H1 (cell line): ENCODE results near the gene UFC1. TPM values are rescaled to one million over a fixed set of nuclear protein-coding genes. Genes with fewer than 3 reads are reported as not detected.

Experiments
- CTCF ChIA-PET: fragments of 300-600 bp; sonication (Branson Sonifier 250); formaldehyde crosslinking; loops from one replicate; lab custom pipeline; 2021; ENCODE audit not compliant: partially characterized antibody; lab: Charles Lee
- POLR2A ChIA-PET: fragments of 300-600 bp; sonication (Branson Sonifier 250); formaldehyde crosslinking; loops from one replicate; lab custom pipeline; 2021; ENCODE audit warnings: inconsistent platforms; ENCODE audit not compliant: partially characterized antibody; lab: Charles Lee
- DNase-seq, 2 experiments: peaks; one replicate each; pipeline versions ENCODE4 v3.0.0 to v3.0.0-alpha.2; 2010 to 2022; ENCODE audit warnings: low spot score in 2 of 2, low read depth in 1 of 2, mixed read lengths in 1 of 2
- FAIRE-seq: peaks from 2 replicates; lab custom pipeline; 2011; peaks lifted over from hg19 to GRCh38; lab: Jason Lieb, UNC
- H2AFZ ChIP-seq: 2 replicates; pipeline ENCODE4 v1.8.1; 2012; ENCODE audit warnings: low read length, inconsistent platforms
- H2AK5ac ChIP-seq: 2 replicates; pipeline ENCODE4 v1.6.1; 2013; ENCODE audit warnings: low read depth, low read length
- H2BK120ac ChIP-seq: replicated peaks from 2 replicates; pipeline ENCODE3; 2013; ENCODE audit warnings: low read depth, low read length, inconsistent platforms
- H2BK12ac ChIP-seq: 2 replicates; pipeline ENCODE4 v1.6.1; 2013; ENCODE audit warnings: low read depth, low read length
- H2BK15ac ChIP-seq: 2 replicates; pipeline ENCODE4 v1.6.1; 2013; ENCODE audit warnings: low read length
- H2BK20ac ChIP-seq: 2 replicates; pipeline ENCODE4 v1.6.1; 2013; ENCODE audit warnings: low read length
- H2BK5ac ChIP-seq: 2 replicates; pipeline ENCODE4 v1.6.1; 2013; ENCODE audit warnings: low read depth, low read length
- H3K14ac ChIP-seq: 2 replicates; pipeline ENCODE4 v1.6.1; 2013; ENCODE audit warnings: inconsistent platforms; ENCODE audit not compliant: insufficient read length
- H3K18ac ChIP-seq: 2 replicates; pipeline ENCODE4 v1.6.1; 2013; ENCODE audit warnings: low read length; ENCODE audit errors: extremely low read depth
- H3K23ac ChIP-seq: 2 replicates; pipeline ENCODE4 v1.6.1; 2013; ENCODE audit warnings: inconsistent platforms; ENCODE audit not compliant: insufficient read length
- H3K23me2 ChIP-seq: 2 replicates; pipeline ENCODE4 v1.6.1; 2013; ENCODE audit warnings: low read depth, low read length
- H3K27ac ChIP-seq: 2 replicates; pipeline ENCODE4 v1.6.1; 2011; ENCODE audit warnings: low read depth, low read length, inconsistent platforms
- H3K27me3 ChIP-seq, 4 experiments: replicated peaks in 1 of 4; 1 replicate in 1 of 4; 2 replicates in 3 of 4; pipeline versions ENCODE4 v1.6.1 to v1.8.1; 2011 to 2013; ENCODE audit warnings: low read length in 3 of 4, mild to moderate bottlenecking in 3 of 4, inconsistent platforms in 2 of 4, mixed read lengths in 2 of 4, moderate library complexity in 1 of 4; ENCODE audit not compliant: control insufficient read depth in 3 of 4, insufficient read depth in 3 of 4; ENCODE audit errors: extremely low read depth in 1 of 4
- H3K36me3 ChIP-seq, 4 experiments: 2 replicates each; pipeline versions ENCODE4 v1.6.1 to v1.8.1; 2011 to 2013; ENCODE audit warnings: mild to moderate bottlenecking in 4 of 4, low read length in 3 of 4, moderate library complexity in 2 of 4, control low read depth in 1 of 4, inconsistent platforms in 1 of 4; ENCODE audit not compliant: insufficient read depth in 4 of 4, control insufficient read depth in 2 of 4
- H3K4ac ChIP-seq: replicated peaks from 2 replicates; pipeline ENCODE3; 2013; ENCODE audit warnings: low read length, low read depth, mixed read lengths, inconsistent platforms; ENCODE audit not compliant: insufficient read length
- H3K4me1 ChIP-seq, 4 experiments: replicated peaks in 1 of 4; 1 replicate in 1 of 4; 2 replicates in 3 of 4; pipeline versions ENCODE4 v1.6.1 to v1.8.1; 2011 to 2013; ENCODE audit warnings: low read length in 3 of 4, inconsistent platforms in 2 of 4, mixed read lengths in 1 of 4; ENCODE audit not compliant: insufficient read depth in 4 of 4, control insufficient read depth in 3 of 4
- H3K4me2 ChIP-seq, 2 experiments: 2 replicates each; pipeline versions ENCODE4 v1.6.1 to v1.8.1; 2011 to 2013; ENCODE audit warnings: low read depth in 2 of 2, low read length in 2 of 2, control low read depth in 1 of 2, inconsistent platforms in 1 of 2, mild to moderate bottlenecking in 1 of 2; ENCODE audit not compliant: insufficient read depth in 1 of 2
- H3K4me3 ChIP-seq, 4 experiments: fragments of 200-600, 300-600 bp in 1 of 4; sonication (generic), shearing (Covaris generic), sonication (Bioruptor Twin) in 1 of 4; 2 replicates each; pipeline versions ENCODE4 v1.5.1 to v1.8.1; 2011 to 2016; ENCODE audit warnings: low read length in 4 of 4, low read depth in 3 of 4, control low read depth in 2 of 4, inconsistent platforms in 2 of 4, mild to moderate bottlenecking in 2 of 4, mixed read lengths in 1 of 4, moderate library complexity in 1 of 4; ENCODE audit not compliant: insufficient read depth in 2 of 4; ENCODE audit errors: extremely low read depth in 1 of 4
- H3K56ac ChIP-seq: replicated peaks from 2 replicates; pipeline ENCODE3; 2013; ENCODE audit warnings: low read depth, mild to moderate bottlenecking, mixed read lengths, low read length, inconsistent platforms; ENCODE audit not compliant: insufficient read length
- H3K79me1 ChIP-seq: 2 replicates; pipeline ENCODE4 v1.6.1; 2013; ENCODE audit warnings: low read depth, low read length, control low read depth
- H3K79me2 ChIP-seq, 2 experiments: 2 replicates each; pipeline versions ENCODE4 v1.6.1 to v1.8.1; 2012 to 2013; ENCODE audit warnings: low read length in 2 of 2, mild to moderate bottlenecking in 2 of 2, inconsistent platforms in 1 of 2; ENCODE audit not compliant: insufficient read depth in 2 of 2, control insufficient read depth in 1 of 2
- H3K9ac ChIP-seq, 4 experiments: replicated peaks in 1 of 4; 1 replicate in 1 of 4; 2 replicates in 3 of 4; pipeline versions ENCODE4 v1.6.1 to v1.8.1; 2011 to 2013; ENCODE audit warnings: low read depth in 3 of 4, low read length in 3 of 4, control low read depth in 2 of 4, mild to moderate bottlenecking in 2 of 4, moderate library complexity in 2 of 4, inconsistent platforms in 1 of 4; ENCODE audit errors: extremely low read depth in 1 of 4
- H3K9me3 ChIP-seq, 2 experiments: 2 replicates each; pipeline versions ENCODE4 v1.6.1 to v1.8.1; 2012 to 2013; ENCODE audit warnings: mild to moderate bottlenecking in 2 of 2, moderate library complexity in 2 of 2, control low read depth in 1 of 2, inconsistent platforms in 1 of 2, low read depth in 1 of 2, low read length in 1 of 2, mixed read lengths in 1 of 2; ENCODE audit not compliant: insufficient read depth in 2 of 2
- H4K20me1 ChIP-seq, 2 experiments: replicated peaks in 1 of 2; 2 replicates each; pipeline versions ENCODE3 to v1.8.1; 2011 to 2013; ENCODE audit warnings: inconsistent platforms in 2 of 2, low read length in 2 of 2, mild to moderate bottlenecking in 1 of 2; ENCODE audit not compliant: insufficient read depth in 2 of 2, control insufficient read depth in 1 of 2
- H4K5ac ChIP-seq: 2 replicates; pipeline ENCODE4 v1.6.1; 2013; ENCODE audit warnings: low read length, low read depth, mixed read lengths, inconsistent platforms; ENCODE audit not compliant: insufficient read length
- H4K8ac ChIP-seq: 2 replicates; pipeline ENCODE4 v1.8.0; 2013; ENCODE audit warnings: mild to moderate bottlenecking, moderate library complexity, low read length, inconsistent platforms; ENCODE audit not compliant: insufficient read depth; ENCODE audit errors: extremely low read depth
- H4K91ac ChIP-seq: replicated peaks from 2 replicates; pipeline ENCODE3; 2013; ENCODE audit warnings: low read length, mixed read lengths, inconsistent platforms; ENCODE audit not compliant: insufficient read length
- JUN ChIP-seq: IDR thresholded peaks from 2 replicates; pipeline ENCODE4 v1.6.1; 2011; ENCODE audit warnings: low read depth, mild to moderate bottlenecking, improper control_type of control experiment, low read length
- JUND ChIP-seq: IDR thresholded peaks from 2 replicates; pipeline ENCODE4 v1.6.1; 2011; ENCODE audit warnings: mild to moderate bottlenecking, improper control_type of control experiment, low read length
- POLR2A ChIP-seq, 2 experiments: IDR thresholded peaks; 1 replicate in 1 of 2; 2 replicates in 1 of 2; pipeline ENCODE4 v1.6.1; 2011; ENCODE audit warnings: low read depth in 2 of 2, low read length in 2 of 2, mild to moderate bottlenecking in 2 of 2; ENCODE audit errors: control extremely low read depth in 1 of 2
- SP1 ChIP-seq: IDR thresholded peaks from 2 replicates; pipeline ENCODE4 v1.6.1; 2011; ENCODE audit warnings: low read depth, low read length
- TAF1 ChIP-seq: IDR thresholded peaks from 2 replicates; pipeline ENCODE4 v1.6.1; 2011; ENCODE audit warnings: mild to moderate bottlenecking, low read depth, low read length
- TBP ChIP-seq: IDR thresholded peaks from 2 replicates; pipeline ENCODE4 v1.6.1; 2011; ENCODE audit warnings: low read depth, low read length, improper control_type of control experiment
- ZNF274 ChIP-seq: IDR thresholded peaks from 2 replicates; pipeline ENCODE4 v1.7.0; 2012; ENCODE audit warnings: low read length, borderline replicate concordance; ENCODE audit errors: extremely low read depth
- WGBS, 2 experiments: shearing (Covaris generic) in 1 of 2; methylation state at CpG; one replicate each; pipeline versions ENCODE4 v1.1.6 to v1.1.7; 2013 to 2015; ENCODE audit warnings: low lambda C conversion rate in 2 of 2, mixed read lengths in 2 of 2, inconsistent platforms in 1 of 2, low coverage in 1 of 2, missing lambda C conversion rate in 1 of 2; ENCODE audit not compliant: insufficient replicate concordance in 2 of 2, insufficient coverage in 1 of 2, insufficient read length in 1 of 2; ENCODE audit errors: extremely low coverage in 1 of 2, missing lambda C conversion rate in 1 of 2; 5-methylcytosine and 5-hydroxymethylcytosine counted together
- polyA plus RNA-seq, 7 experiments: library from polyadenylated mRNA; depleted of rRNA in 3 of 7; stranded (reverse) in 5 of 7; unstranded in 2 of 7; fragments of >200 nt in 5 of 7; fragments of 200-250 nt in 2 of 7; gene quantifications; 1 replicate in 5 of 7; 2 replicates in 1 of 7; 4 replicates in 1 of 7; pipeline versions ENCODE4 v1.2.1 to v1.2.3, GENCODE V29; 2011 to 2013; ENCODE audit warnings: missing spikeins in 2 of 7, mixed read lengths in 2 of 7
- total RNA-seq: library from RNA; stranded (reverse); fragmentation: NEBNext Ultra II Directional; extraction: Animal tissue kit (Norgen Biotek cat#: 25700); gene quantifications from 2 replicates; pipeline ENCODE4 v1.2.1, GENCODE V29; 2021

Gene UFC1
- total and polyA plus RNA-seq, 2 of the 8 experiments (the other 6 are each of a cell fraction or from before 2014, with no cell fraction given), result 67.8 to 102 TPM

DNA sequence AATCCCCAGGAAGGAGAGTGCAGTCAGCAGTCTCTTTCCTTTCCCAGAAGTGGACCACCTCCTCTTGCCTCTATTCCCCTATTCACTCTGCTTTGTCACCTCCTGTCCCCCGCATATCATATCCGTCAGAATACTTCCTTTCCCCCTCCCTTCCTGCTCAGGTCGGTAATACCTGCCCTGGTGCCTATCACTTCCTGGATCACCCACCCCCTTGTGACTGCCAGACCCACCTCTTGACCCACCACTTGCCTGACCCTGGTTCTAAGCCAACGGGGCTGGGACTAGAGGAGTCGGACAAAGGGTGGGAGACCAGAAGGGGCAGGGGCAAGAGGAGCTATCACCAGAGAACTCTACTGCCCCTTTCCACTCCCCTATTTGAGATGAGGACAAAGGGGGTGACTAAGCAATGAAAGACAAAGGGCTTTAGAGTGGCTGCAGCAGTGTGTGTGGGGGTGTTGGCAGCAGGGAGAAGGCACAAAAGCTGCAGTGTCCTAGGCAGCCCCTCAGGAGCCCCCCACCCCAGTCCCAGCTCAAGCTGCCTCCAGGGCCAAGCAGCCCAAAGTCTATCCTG lies 46.7 kb downstream of the UFC1 start:
- Histone ChIP-seq H3K4me3 (peak overlapping the region in 2 of 4 experiments; percentile 19 to 96; a peak in 1 of 8 replicates), H3K27me3 (no peaks in the 10 kb centered on the region), H4K91ac (peak overlapping the region; percentile 91), H3K36me3 (peaks cover 2 to 19% (median 3%) of the 10 kb centered on the region in 4 experiments; a peak in 4 of 8 replicates), H3K14ac (no peak overlapping the region), H3K18ac (peak overlapping the region; percentile 80), H3K79me2 (peaks cover 0 to 14% of the 10 kb centered on the region in 2 experiments; a peak in 2 of 4 replicates), H2AFZ (no peak overlapping the region), H3K79me1 (peaks cover 9% of the 10 kb centered on the region; the same call in 1 of the 2 replicates), H3K4ac (peak overlapping the region; percentile 0), H2BK15ac (peak overlapping the region; percentile 90), H2BK20ac (peak overlapping the region; percentile 74), H2BK5ac (peak overlapping the region; percentile 75), H2AK5ac (peak overlapping the region; percentile 59; the same call in 1 of the 2 replicates), H4K8ac (peak overlapping the region; percentile 87; the same call in 1 of the 2 replicates), H3K27ac (peak overlapping the region; percentile 94), H3K56ac (peak overlapping the region; percentile 0), H3K4me1 (peaks cover 23 to 54% (median 48%) of the 10 kb centered on the region in 4 experiments), H3K4me2 (peak overlapping the region; percentile 16 to 80), H3K23ac (no peak overlapping the region), H2BK12ac (peak overlapping the region; percentile 99), H2BK120ac (peak overlapping the region; percentile 56), H3K23me2 (peaks cover 13% of the 10 kb centered on the region)
- FAIRE-seq, result no peak
- DNase-seq, result no peak
- ChIA-PET POLR2A (interaction anchor here (0.6 to 4.6 kb wide), 12 partner anchors 8 to 178 kb away, joined by 3 to 82 read pairs (median 9); partner anchors contain the start of genes APOA2, B4GALT3, DEDD and FCER1G), CTCF (interaction anchor here (0.5 to 17.6 kb wide), 7 partner anchors 10 to 210 kb away, joined by 3 to 427 read pairs (median 4); partner anchors contain the start of genes APOA2, FCER1G, PPOX and TOMM40L)
- WGBS, 2 experiments, result 33% methylated on average over 5 of the region's 5 CpGs; no CpG with 5 or more reads in 1 of the 2 experiments
- TF ChIP-seq POLR2A (IDR thresholded peaks at IDR 0.05; ENCODE audit: control extremely low read depth in 1 of 2, low read depth in 2 of 2, low read length in 2 of 2) (peak in 1 of 2 experiments; percentile 25; a peak in 1 of 3 replicates), TBP (0 out of 2 replicates have a peak, but pooled peaks have one; percentile 13), TAF1 (peak; percentile 17; the same call in 1 of the 2 replicates), JUN (no peak), JUND (peak; percentile 52; the same call in 1 of the 2 replicates), SP1 (peak; percentile 49; the same call in 1 of the 2 replicates), ZNF274 (no peak)
- TF ChIP-seq, all 59 proteins: peak for 5
- Histone ChIP-seq H4K5ac (peak overlapping the region; percentile 13), H3K9me3 (no peaks in the 10 kb centered on the region), H4K20me1 (no peaks in the 10 kb centered on the region), H3K9ac (peak overlapping the region in 2 of 4 experiments; percentile 62 to 63; a peak in 3 of 7 replicates)
